HepG2 (cell line): ENCODE results near the gene SGSM1.

Experiments
- ETV6 ChIP-seq: sonication (generic); formaldehyde crosslinking; conservative IDR thresholded peaks from 2 replicates; pipeline ENCODE4 v1.4.0; 2020; ENCODE audit warnings: missing genetic modification reagents
- TF ChIP-seq, protein P1 (sequence below): sonication (generic); formaldehyde crosslinking; IDR thresholded peaks from 2 replicates; pipeline ENCODE4 v1.5.0; 2020; ENCODE audit warnings: mild to moderate bottlenecking, missing genetic modification reagents, moderate library complexity

GRCh38 chr22:24883432-24883831, 77.4 kb downstream of the SGSM1 start:
- no peak for TF ChIP-seq ETV6 (CRISPR knock-in tag)
- TF ChIP-seq, protein P1, sequence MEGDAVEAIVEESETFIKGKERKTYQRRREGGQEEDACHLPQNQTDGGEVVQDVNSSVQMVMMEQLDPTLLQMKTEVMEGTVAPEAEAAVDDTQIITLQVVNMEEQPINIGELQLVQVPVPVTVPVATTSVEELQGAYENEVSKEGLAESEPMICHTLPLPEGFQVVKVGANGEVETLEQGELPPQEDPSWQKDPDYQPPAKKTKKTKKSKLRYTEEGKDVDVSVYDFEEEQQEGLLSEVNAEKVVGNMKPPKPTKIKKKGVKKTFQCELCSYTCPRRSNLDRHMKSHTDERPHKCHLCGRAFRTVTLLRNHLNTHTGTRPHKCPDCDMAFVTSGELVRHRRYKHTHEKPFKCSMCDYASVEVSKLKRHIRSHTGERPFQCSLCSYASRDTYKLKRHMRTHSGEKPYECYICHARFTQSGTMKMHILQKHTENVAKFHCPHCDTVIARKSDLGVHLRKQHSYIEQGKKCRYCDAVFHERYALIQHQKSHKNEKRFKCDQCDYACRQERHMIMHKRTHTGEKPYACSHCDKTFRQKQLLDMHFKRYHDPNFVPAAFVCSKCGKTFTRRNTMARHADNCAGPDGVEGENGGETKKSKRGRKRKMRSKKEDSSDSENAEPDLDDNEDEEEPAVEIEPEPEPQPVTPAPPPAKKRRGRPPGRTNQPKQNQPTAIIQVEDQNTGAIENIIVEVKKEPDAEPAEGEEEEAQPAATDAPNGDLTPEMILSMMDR (CRISPR knock-in tag), result no peak
